ENCODE data around the gene BICD2. TPM values are rescaled to one million over a fixed set of nuclear protein-coding genes. Genes with fewer than 3 reads are reported as not detected.

Gene BICD2
- total and polyA plus RNA-seq, 2 of the 13 experiments (the other 11 are each of a cell fraction or from before 2014, with no cell fraction given) = 5.1 to 17.4 TPM

GRCh38 chr9:92680166-92681119 is 84.2 kb downstream of the BICD2 start (continued):
- no peak for TF ChIP-seq ZNF362 (CRISPR knock-in tag; IDR thresholded peaks at IDR 0.05; ENCODE audit: borderline replicate concordance)
- no peak for TF ChIP-seq ZNF562 (CRISPR knock-in tag; IDR thresholded peaks at IDR 0.05; ENCODE audit: borderline replicate concordance)
- TF ChIP-seq ZBTB44 (CRISPR knock-in tag; IDR thresholded peaks at IDR 0.05) = no peak
- TF ChIP-seq HES4 (CRISPR knock-in tag; IDR thresholded peaks at IDR 0.05; ENCODE audit: borderline replicate concordance) = no peak
- TF ChIP-seq ZNF550 (CRISPR knock-in tag; IDR thresholded peaks at IDR 0.05; ENCODE audit: borderline replicate concordance) = no peak
- TF ChIP-seq ZNF740 (CRISPR knock-in tag; IDR thresholded peaks at IDR 0.05) = no peak
- no peak for TF ChIP-seq ZNF143 (CRISPR knock-in tag; IDR thresholded peaks at IDR 0.05)
- TF ChIP-seq ZNF274 (CRISPR knock-in tag; IDR thresholded peaks at IDR 0.05) = no peak
- TF ChIP-seq DMAP1 (CRISPR knock-in tag; IDR thresholded peaks at IDR 0.05) = no peak

All from HepG2 (cell line).